B cell (primary cell): ENCODE measurements around the gene MFRP. TPM values are rescaled to one million over a fixed set of nuclear protein-coding genes. Genes with fewer than 3 reads are reported as not detected.

Experiments
- ATAC-seq: fragments of 200-7000 bp; cut with Tn5 transposase; one replicate; pipeline ENCODE4 v1.10.0; 2021; ENCODE audit warnings: low read depth, mild to moderate bottlenecking, moderate number of reproducible peaks, moderate library complexity
- CTCF ChIA-PET: fragments of 350-600 bp; sonication (Branson Sonifier 250); formaldehyde crosslinking; loops from one replicate; lab custom pipeline; 2021; ENCODE audit warnings: antibody characterized with exemption, inconsistent platforms; lab: Charles Lee
- POLR2A ChIA-PET: fragments of 350-600 bp; sonication (Branson Sonifier 250); formaldehyde crosslinking; loops from one replicate; lab custom pipeline; 2021; ENCODE audit warnings: antibody characterized with exemption; lab: Charles Lee
- DNase-seq: peaks from one replicate; pipeline ENCODE4 v3.0.0; 2013
- H2AFZ ChIP-seq: 2 replicates; pipeline ENCODE4 v1.6.1; 2012; ENCODE audit warnings: mild to moderate bottlenecking, low read depth, low read length; ENCODE audit not compliant: insufficient read depth, poor library complexity, severe bottlenecking
- H3K27ac ChIP-seq, 2 donors: 1 replicate in 1 of 2; 2 replicates in 1 of 2; pipeline ENCODE4 v1.5.1; 2012 to 2013; ENCODE audit warnings: low read length in 2 of 2, mild to moderate bottlenecking in 2 of 2, moderate library complexity in 1 of 2
- H3K27me3 ChIP-seq, 4 experiments: fragments of 200-600 bp in 1 of 4; sonication (generic) in 1 of 4; replicated peaks in 1 of 4; 1 replicate in 2 of 4; 2 replicates in 2 of 4; pipeline versions ENCODE4 v1.6.1 to v1.7.0; 2013 to 2016; ENCODE audit warnings: low read length in 3 of 4, mild to moderate bottlenecking in 2 of 4, mixed read lengths in 1 of 4, moderate library complexity in 1 of 4; ENCODE audit not compliant: insufficient read depth in 4 of 4, control insufficient read depth in 3 of 4; ENCODE audit errors: control extremely low read depth in 1 of 4
- H3K36me3 ChIP-seq, 2 experiments: replicated peaks in 1 of 2; 1 replicate in 1 of 2; 2 replicates in 1 of 2; pipeline versions ENCODE4 v1.6.1 to v1.7.1; 2013; ENCODE audit warnings: low read length in 1 of 2; ENCODE audit not compliant: insufficient read depth in 2 of 2, control insufficient read depth in 1 of 2; ENCODE audit errors: control extremely low read depth in 1 of 2, extremely low read depth in 1 of 2
- H3K4me1 ChIP-seq, 2 donors: fragments of 200-600 bp in 1 of 2; sonication (generic) in 1 of 2; 1 replicate in 1 of 2; 2 replicates in 1 of 2; pipeline versions ENCODE4 v1.5.1 to v1.6.1; 2013 to 2017; ENCODE audit warnings: low read length in 2 of 2; ENCODE audit not compliant: control insufficient read depth in 2 of 2, insufficient read depth in 2 of 2
- H3K4me2 ChIP-seq: replicated peaks from 2 replicates; pipeline ENCODE3; 2012; ENCODE audit warnings: mild to moderate bottlenecking, low read depth, low read length; ENCODE audit not compliant: poor library complexity, severe bottlenecking
- H3K4me3 ChIP-seq, 5 experiments: fragments of 200-600 bp in 1 of 5; sonication (generic) in 1 of 5; 1 replicate in 3 of 5; 2 replicates in 2 of 5; pipeline versions ENCODE4 v1.5.1 to v1.7.0; 2011 to 2016; ENCODE audit warnings: low read length in 4 of 5, mild to moderate bottlenecking in 4 of 5, low read depth in 2 of 5, control low read depth in 1 of 5, moderate library complexity in 1 of 5; ENCODE audit not compliant: insufficient read depth in 1 of 5; ENCODE audit errors: control extremely low read depth in 1 of 5, extremely low read depth in 1 of 5
- H3K79me2 ChIP-seq: fragments of 200-600 bp; sonication (generic); one replicate; pipeline ENCODE4 v1.6.0; 2016; ENCODE audit warnings: low read length; ENCODE audit not compliant: control insufficient read depth, insufficient read depth
- H3K9ac ChIP-seq: fragments of 200-600 bp; sonication (generic); 2 replicates; pipeline ENCODE4 v1.6.1; 2017; ENCODE audit warnings: mild to moderate bottlenecking, low read length, moderate library complexity
- H3K9me3 ChIP-seq, 3 donors: one replicate each; pipeline versions ENCODE4 v1.6.1 to v1.7.1; 2013; ENCODE audit warnings: low read length in 2 of 3; ENCODE audit not compliant: control insufficient read depth in 2 of 3, insufficient read depth in 1 of 3; ENCODE audit errors: control extremely low read depth in 1 of 3
- H4K20me1 ChIP-seq: 2 replicates; pipeline ENCODE4 v1.6.0; 2012; ENCODE audit warnings: mild to moderate bottlenecking, low read length; ENCODE audit not compliant: insufficient read depth, control insufficient read depth, poor library complexity, severe bottlenecking
- H3K27ac Mint-ChIP-seq: one replicate; pipeline ENCODE4 v1.8.0; 2021; ENCODE audit warnings: mixed read lengths
- H3K27me3 Mint-ChIP-seq: one replicate; pipeline ENCODE4 v1.8.0; 2021; ENCODE audit warnings: mixed read lengths
- H3K4me1 Mint-ChIP-seq: one replicate; pipeline ENCODE4 v1.8.0; 2021; ENCODE audit warnings: mixed read lengths
- H3K4me3 Mint-ChIP-seq: one replicate; pipeline ENCODE4 v1.8.0; 2021; ENCODE audit warnings: mixed read lengths
- H3K9me3 Mint-ChIP-seq: one replicate; pipeline ENCODE4 v1.8.0; 2022; ENCODE audit warnings: mixed read lengths; ENCODE audit not compliant: insufficient read depth
- EZH2 ChIP-seq: IDR thresholded peaks from 2 replicates; pipeline ENCODE4 v1.6.1; 2012; ENCODE audit warnings: borderline replicate concordance, low read depth, mild to moderate bottlenecking, moderate library complexity, low read length; ENCODE audit not compliant: insufficient read depth, poor library complexity, severe bottlenecking
- WGBS: methylation state at CpG from one replicate; pipeline ENCODE4 v1.1.5; 2013; ENCODE audit warnings: missing lambda C conversion rate; ENCODE audit not compliant: insufficient coverage; 5-methylcytosine and 5-hydroxymethylcytosine counted together
- intact Hi-C: fragments of 100-400 bp; cut with micrococcal nuclease; formaldehyde crosslinking; loops from one replicate; pipeline ENCODE4 v1.10.0; 2022
- polyA plus RNA-seq: library from polyadenylated mRNA; depleted of rRNA; stranded (reverse); fragments of >200 nt; gene quantifications from 2 replicates; pipeline ENCODE4 v1.2.3, GENCODE V29; 2012
- total RNA-seq, 2 donors: library from RNA; stranded (reverse); fragments of 120-200 nt in 1 of 2; gene quantifications; 1 replicate in 1 of 2; 2 replicates in 1 of 2; pipeline versions ENCODE4 v1.2.3 to v1.2.4, GENCODE V29; 2013 to 2022
- TF ChIP-seq, protein P1 (sequence below): fragments of 200-600 bp; IDR thresholded peaks from one replicate; pipeline ENCODE4 v1.8.0; 2022; ENCODE audit warnings: antibody characterized with exemption, mild to moderate bottlenecking

Gene MFRP
- total and polyA plus RNA-seq, 2 donors (not counting 1 experiment from before 2014, with no cell fraction given), result not detected

DNA sequence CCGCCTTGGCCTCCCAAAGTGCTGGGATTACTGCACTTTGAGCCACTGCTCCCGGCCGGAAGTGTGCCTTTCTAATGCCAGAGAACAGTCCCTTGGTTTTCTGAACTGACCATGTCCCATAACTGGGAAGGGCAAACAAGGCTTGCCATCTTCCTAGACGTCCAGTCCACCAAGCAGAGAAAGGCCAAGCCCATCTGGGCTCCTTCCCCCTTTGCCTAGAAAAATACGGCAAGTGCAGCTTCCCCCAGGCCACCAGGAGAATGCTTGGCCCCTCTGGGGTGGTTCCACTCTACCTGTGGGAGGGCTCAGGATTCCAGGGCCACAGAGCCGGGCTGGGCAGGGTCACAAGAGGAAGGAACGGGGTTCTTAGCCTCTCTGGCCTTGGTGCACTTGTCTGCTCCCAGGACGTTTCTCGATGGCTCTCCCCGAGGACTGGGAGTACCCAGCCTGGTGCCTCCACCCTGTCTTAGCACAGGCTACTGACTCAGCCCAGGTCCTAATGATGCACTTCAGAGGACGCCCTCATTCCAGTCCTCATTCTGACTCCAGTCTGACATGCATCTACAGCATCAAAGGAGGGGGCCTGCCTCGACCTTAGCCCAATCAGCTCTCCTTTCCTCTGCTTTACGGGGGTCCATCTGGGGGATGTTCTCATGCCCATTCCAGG is 33.8 kb upstream of the MFRP start:
- ChIA-PET POLR2A (no interaction called here), CTCF (interaction anchor here (0.9 to 6.5 kb wide), 8 partner anchors 11 to 46 kb away, joined by 3 to 61 read pairs (median 4); partner anchors contain the start of genes C1QTNF5 and RNF26)
- H3K27me3 Mint-ChIP-seq, result peaks cover 5% of the 10 kb centered on the region
- 89% methylated on average over 11 of the region's 13 CpGs for WGBS
- Histone ChIP-seq H3K9me3 (peaks cover 0 to 4% (median 0%) of the 10 kb centered on the region in 3 donors), H3K9ac (no peak overlapping the region), H3K27ac (no peak overlapping the region), H3K27me3 (peaks cover 0 to 30% (median 15%) of the 10 kb centered on the region in 4 experiments), H4K20me1 (no peaks in the 10 kb centered on the region), H3K4me1 (peaks cover 12 to 17% of the 10 kb centered on the region in 2 donors), H3K79me2 (no peaks in the 10 kb centered on the region), H3K36me3 (no peaks in the 10 kb centered on the region), H3K4me3 (no peak overlapping the region), H2AFZ (no peak overlapping the region), H3K4me2 (no peak overlapping the region)
- no peaks in the 10 kb centered on the region for H3K9me3 Mint-ChIP-seq
- DNase-seq, result peak; percentile 36
- no peak for ATAC-seq
- H3K4me1 Mint-ChIP-seq, result peaks cover 6% of the 10 kb centered on the region
- no peak overlapping the region for H3K27ac Mint-ChIP-seq
- no peak for TF ChIP-seq EZH2
- TF ChIP-seq, protein P1, sequence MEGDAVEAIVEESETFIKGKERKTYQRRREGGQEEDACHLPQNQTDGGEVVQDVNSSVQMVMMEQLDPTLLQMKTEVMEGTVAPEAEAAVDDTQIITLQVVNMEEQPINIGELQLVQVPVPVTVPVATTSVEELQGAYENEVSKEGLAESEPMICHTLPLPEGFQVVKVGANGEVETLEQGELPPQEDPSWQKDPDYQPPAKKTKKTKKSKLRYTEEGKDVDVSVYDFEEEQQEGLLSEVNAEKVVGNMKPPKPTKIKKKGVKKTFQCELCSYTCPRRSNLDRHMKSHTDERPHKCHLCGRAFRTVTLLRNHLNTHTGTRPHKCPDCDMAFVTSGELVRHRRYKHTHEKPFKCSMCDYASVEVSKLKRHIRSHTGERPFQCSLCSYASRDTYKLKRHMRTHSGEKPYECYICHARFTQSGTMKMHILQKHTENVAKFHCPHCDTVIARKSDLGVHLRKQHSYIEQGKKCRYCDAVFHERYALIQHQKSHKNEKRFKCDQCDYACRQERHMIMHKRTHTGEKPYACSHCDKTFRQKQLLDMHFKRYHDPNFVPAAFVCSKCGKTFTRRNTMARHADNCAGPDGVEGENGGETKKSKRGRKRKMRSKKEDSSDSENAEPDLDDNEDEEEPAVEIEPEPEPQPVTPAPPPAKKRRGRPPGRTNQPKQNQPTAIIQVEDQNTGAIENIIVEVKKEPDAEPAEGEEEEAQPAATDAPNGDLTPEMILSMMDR, result no peak
- no peak overlapping the region for H3K4me3 Mint-ChIP-seq
- intact Hi-C loops, result no loop called here

DNA sequence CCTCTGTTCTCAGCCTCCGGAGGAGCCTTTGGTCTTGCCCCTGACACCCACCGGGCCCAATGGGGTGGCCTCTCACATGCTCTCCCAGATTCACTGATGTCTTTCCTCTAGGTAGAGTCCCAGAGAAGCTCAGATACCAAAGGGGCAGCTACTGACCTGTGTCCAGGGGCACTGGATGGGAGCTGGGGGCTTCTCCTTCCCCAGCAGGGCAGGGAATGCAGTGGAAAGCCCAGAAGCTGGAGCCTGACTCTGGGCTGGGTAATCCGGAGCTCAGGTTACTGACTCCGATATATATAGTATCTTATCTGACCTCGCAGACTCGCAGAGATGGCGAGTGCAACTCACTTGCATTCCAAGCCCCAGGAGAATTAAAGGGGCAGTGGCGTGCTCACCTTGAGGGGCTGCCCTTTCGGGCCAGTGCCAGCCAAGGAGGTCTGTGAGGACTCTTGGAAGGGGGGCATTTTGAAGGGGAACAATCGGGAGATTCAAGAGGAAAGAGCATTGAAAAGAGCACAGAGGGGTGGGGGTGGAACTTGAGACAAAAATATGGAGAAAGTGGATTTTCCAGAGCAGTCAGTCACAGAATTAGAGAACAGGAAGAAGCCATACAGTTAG is 32.5 kb upstream of the MFRP start:
- H3K9ac ChIP-seq, result no peak overlapping the region
- POLR2A ChIA-PET, result no interaction called here
- no peak overlapping the region for H2AFZ ChIP-seq
- CTCF ChIA-PET, result interaction anchor here (1.1 to 6.5 kb wide), 3 partner anchors 11 to 22 kb away, joined by 3 to 61 read pairs (median 4); no protein-coding TSS in a partner anchor
- Mint-ChIP-seq H3K27ac (no peak overlapping the region), H3K4me1 (peaks cover 6% of the 10 kb centered on the region), H3K27me3 (peaks cover 5% of the 10 kb centered on the region), H3K9me3 (no peaks in the 10 kb centered on the region), H3K4me3 (no peak overlapping the region)
- TF ChIP-seq, protein P1, result no peak
- TF ChIP-seq EZH2, result no peak
- peaks cover 12 to 17% of the 10 kb centered on the region in 2 donors for H3K4me1 ChIP-seq
- peaks cover 0 to 27% (median 12%) of the 10 kb centered on the region in 4 experiments for H3K27me3 ChIP-seq
- intact Hi-C loops, result no loop called here
- DNase-seq, result peak; percentile 5
- H3K79me2 ChIP-seq, result no peaks in the 10 kb centered on the region
- 95% methylated on average over 10 of the region's 10 CpGs for WGBS
- no peak overlapping the region for H3K4me2 ChIP-seq
- peaks cover 0 to 4% (median 0%) of the 10 kb centered on the region in 3 donors for H3K9me3 ChIP-seq
- no peak overlapping the region for H3K27ac ChIP-seq
- H3K36me3 ChIP-seq, result no peaks in the 10 kb centered on the region
- no peaks in the 10 kb centered on the region for H4K20me1 ChIP-seq
- ATAC-seq, result no peak
- H3K4me3 ChIP-seq, result no peak overlapping the region
